HepG2 (cell line): ENCODE data around the gene ALDH1L2. TPM values are rescaled to one million over a fixed set of nuclear protein-coding genes. Genes with fewer than 3 reads are reported as not detected.

Experiments
- ATM ChIP-seq: fragments of 450-650 bp; IDR thresholded peaks from 2 replicates; pipeline ENCODE4 v1.7.1; 2017; ENCODE audit warnings: mild to moderate bottlenecking, borderline replicate concordance
- E2F1 ChIP-seq: sonication (generic); formaldehyde crosslinking; IDR thresholded peaks from 2 replicates; pipeline ENCODE4 v1.5.0; 2020; ENCODE audit warnings: missing genetic modification reagents
- ELK4 ChIP-seq: sonication (generic); formaldehyde crosslinking; IDR thresholded peaks from 2 replicates; pipeline ENCODE4 v1.9.0; 2021; ENCODE audit warnings: missing genetic modification reagents, borderline replicate concordance
- FOXC1 ChIP-seq: sonication (generic); formaldehyde crosslinking; IDR thresholded peaks from 2 replicates; pipeline ENCODE4 v1.8.0; 2022; ENCODE audit warnings: mild to moderate bottlenecking, missing genetic modification reagents, borderline replicate concordance
- FOXK2 ChIP-seq: fragments of 450-650 bp; IDR thresholded peaks from 2 replicates; pipeline ENCODE4 v1.6.1; 2016
- GRHL1 ChIP-seq: sonication (generic); formaldehyde crosslinking; conservative IDR thresholded peaks from 2 replicates; pipeline ENCODE4 v1.8.0; 2022; ENCODE audit warnings: missing genetic modification reagents
- IKZF5 ChIP-seq: IDR thresholded peaks from 2 replicates; pipeline ENCODE4 v1.6.1; 2018; ENCODE audit warnings: missing genetic modification reagents, mild to moderate bottlenecking, missing compliant biosample characterization
- MBNL3 ChIP-seq: fragments of 250-450 bp; sonication (Bioruptor Pico); conservative IDR thresholded peaks from 2 replicates; pipeline ENCODE4 v1.8.0; 2022; ENCODE audit warnings: mild to moderate bottlenecking, inconsistent platforms
- NFE2L1 ChIP-seq: sonication (generic); formaldehyde crosslinking; IDR thresholded peaks from 2 replicates; pipeline ENCODE4 v1.4.0; 2020; ENCODE audit warnings: missing genetic modification reagents, mild to moderate bottlenecking, borderline replicate concordance
- PRDM4 ChIP-seq: sonication (generic); formaldehyde crosslinking; IDR thresholded peaks from 2 replicates; pipeline ENCODE4 v1.9.0; 2021; ENCODE audit warnings: missing genetic modification reagents, borderline replicate concordance
- TOPORS ChIP-seq: sonication (generic); formaldehyde crosslinking; IDR thresholded peaks from 2 replicates; pipeline ENCODE4 v1.8.0; 2023; ENCODE audit warnings: mild to moderate bottlenecking, missing genetic modification reagents
- ZBTB37 ChIP-seq: sonication (generic); formaldehyde crosslinking; IDR thresholded peaks from 2 replicates; pipeline ENCODE4 v1.4.0; 2020; ENCODE audit warnings: mild to moderate bottlenecking, missing genetic modification reagents
- ZNF274 ChIP-seq: sonication (generic); formaldehyde crosslinking; IDR thresholded peaks from 2 replicates; pipeline ENCODE4 v1.5.1; 2020; ENCODE audit warnings: mild to moderate bottlenecking, missing genetic modification reagents
- ZNF335 ChIP-seq: sonication (generic); formaldehyde crosslinking; IDR thresholded peaks from 2 replicates; pipeline ENCODE4 v1.4.0; 2020; ENCODE audit warnings: missing genetic modification reagents
- ZNF460 ChIP-seq: sonication (generic); formaldehyde crosslinking; IDR thresholded peaks from 2 replicates; pipeline ENCODE4 v1.5.1; 2020; ENCODE audit warnings: missing genetic modification reagents, mild to moderate bottlenecking, borderline replicate concordance
- ZNF577 ChIP-seq: sonication (generic); formaldehyde crosslinking; IDR thresholded peaks from 2 replicates; pipeline ENCODE4 v1.4.0; 2020; ENCODE audit warnings: mild to moderate bottlenecking, low read depth, missing genetic modification reagents, borderline replicate concordance
- ZNF619 ChIP-seq: sonication (generic); formaldehyde crosslinking; IDR thresholded peaks from 2 replicates; pipeline ENCODE4 v1.4.0; 2020; ENCODE audit warnings: mild to moderate bottlenecking, missing genetic modification reagents
- ZNF670 ChIP-seq: sonication (generic); formaldehyde crosslinking; IDR thresholded peaks from 2 replicates; pipeline ENCODE4 v1.8.0; 2022; ENCODE audit warnings: mild to moderate bottlenecking, missing genetic modification reagents, borderline replicate concordance
- ZNF709 ChIP-seq: sonication (generic); formaldehyde crosslinking; IDR thresholded peaks from 2 replicates; pipeline ENCODE4 v1.5.0; 2020; ENCODE audit warnings: mild to moderate bottlenecking, missing genetic modification reagents
- polyA plus RNA-seq, 8 experiments: library from polyadenylated mRNA; depleted of rRNA in 3 of 8; stranded (reverse) in 7 of 8; unstranded in 1 of 8; fragments of >200 nt; fragmentation: Illumina TruSeq in 4 of 8; extraction: Trizol in 4 of 8; gene quantifications; 2 replicates each; pipeline versions ENCODE4 v1.2.1 to v1.2.3, GENCODE V29; 2011 to 2016; ENCODE audit warnings: low read depth in 4 of 8, missing spikeins in 1 of 8, mixed read lengths in 1 of 8; ENCODE audit not compliant: insufficient read depth in 1 of 8
- total RNA-seq, 5 experiments: library from RNA; depleted of rRNA; stranded (reverse); fragments of >200 nt; fragmentation: Illumina TruSeq; extraction: Trizol; gene quantifications; 2 replicates each; pipeline ENCODE4 v1.2.3, GENCODE V29; 2016; ENCODE audit warnings: low read depth in 1 of 5

ALDH1L2 gene
- total and polyA plus RNA-seq, 2 of the 13 experiments (the other 11 are each of a cell fraction or from before 2014, with no cell fraction given), result 0.40 to 4.6 TPM

- peak; percentile 65; the same call in 1 of the 2 replicates for TF ChIP-seq IKZF5
- TF ChIP-seq MBNL3 (CRISPR knock-in tag), result no peak
- TF ChIP-seq NFE2L1 (CRISPR knock-in tag), result no peak
- TF ChIP-seq GRHL1, result no peak
- TF ChIP-seq ZNF670 (CRISPR knock-in tag), result no peak
- TF ChIP-seq ZNF274 (CRISPR knock-in tag), result peak; percentile 73
- TF ChIP-seq PRDM4, result no peak
- peak; percentile 61 for TF ChIP-seq TOPORS (CRISPR knock-in tag)
- TF ChIP-seq ZNF619, result peak; percentile 54; the same call in 1 of the 2 replicates
- no peak for TF ChIP-seq FOXK2
- no peak for TF ChIP-seq ZNF577
- no peak for TF ChIP-seq ZNF460 (CRISPR knock-in tag)
- no peak for TF ChIP-seq E2F1 (CRISPR knock-in tag)
- no peak for TF ChIP-seq ZBTB37 (CRISPR knock-in tag)
- no peak for TF ChIP-seq ATM
- TF ChIP-seq ZNF335, result no peak
- no peak for TF ChIP-seq ELK4 (CRISPR knock-in tag)
- TF ChIP-seq FOXC1 (CRISPR knock-in tag), result peak; percentile 95
- TF ChIP-seq ZNF709, result peak; percentile 97
Observed at GRCh38 chr12:105107494-105108371, 23.5 kb upstream of the ALDH1L2 start, which contains the start of gene WASHC4 (continued).
